Body of pancreas (tissue), 4 donors: Measurements from ENCODE around the gene ETHE1.

Source experiments
- CTCF ChIP-seq, 7 experiments: fragments of 450-650 bp in 4 of 7; fragments of 200-600 bp in 3 of 7; sonication (generic) in 3 of 7; IDR thresholded peaks; one replicate each; pipeline ENCODE4 v1.5.1; 2016 to 2019; ENCODE audit warnings: antibody characterized with exemption in 7 of 7
- POLR2A ChIP-seq, 3 donors: fragments of 450-650 bp; IDR thresholded peaks; one replicate each; pipeline ENCODE4 v1.6.1; 2016; ENCODE audit warnings: antibody characterized with exemption in 3 of 3, mild to moderate bottlenecking in 2 of 3

- TF ChIP-seq CTCF (IDR thresholded peaks at IDR 0.05) (peak in 1 of 7 experiments; percentile 4), POLR2A (IDR thresholded peaks at IDR 0.05) (peak in 2 of 3 donors; percentile 67 to 68)
Measured at GRCh38 chr19:43575156-43575950, 48.4 kb upstream of the ETHE1 start, which contains the start of the genes PINLYP and XRCC1.
